Activated CD4-positive, alpha-beta T cell treated with anti-CD3 and anti-CD28 coated beads, Interleukin-2, Interleukin-4, amounts not matched to agents 100 ng/mL and 50 ng/mL, durations not matched to agents 16 hours and 8 hours (primary cell): ENCODE results near the gene BOLA2.
"Not testable (repeated sequence)": the region's sequence is repeated elsewhere in the genome, so short reads cannot be mapped to it uniquely, and the experiment has no call there.

Experiments used
- DNase-seq: peaks from one replicate; pipeline ENCODE4 v3.0.0-alpha.2; 2020; ENCODE audit warnings: low spot score

Gene BOLA2

DNA sequence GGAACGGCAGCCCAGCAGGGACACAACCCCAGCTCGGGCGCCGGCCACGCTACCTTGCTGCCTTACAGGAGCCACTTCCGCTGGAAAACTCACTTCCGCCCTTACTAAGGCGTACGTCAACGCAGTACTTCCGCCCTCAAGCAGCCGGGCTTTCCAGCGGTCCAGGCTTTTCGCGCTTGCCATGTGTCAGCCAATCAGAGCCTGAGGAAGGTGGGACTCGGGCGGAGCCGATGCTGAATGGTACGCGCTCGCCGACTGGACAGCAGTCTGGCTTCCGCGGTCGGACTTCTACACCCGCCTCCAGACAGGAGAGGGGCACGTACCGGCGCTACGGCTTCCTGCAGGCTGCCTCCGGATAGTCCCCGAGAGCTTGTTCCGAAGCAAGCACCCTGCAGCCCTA, at the start of gene BOLA2, which contains the start of gene SLX1B:
BOLA2 (minus strand) TSS at position 83 of the 400 bp plus-strand sequence. CDS start 98 bp downstream, outside the sequence.
SLX1B (plus strand) TSS at position 265 of the 400 bp plus-strand sequence.
- DNase-seq = not testable (repeated sequence)

DNA sequence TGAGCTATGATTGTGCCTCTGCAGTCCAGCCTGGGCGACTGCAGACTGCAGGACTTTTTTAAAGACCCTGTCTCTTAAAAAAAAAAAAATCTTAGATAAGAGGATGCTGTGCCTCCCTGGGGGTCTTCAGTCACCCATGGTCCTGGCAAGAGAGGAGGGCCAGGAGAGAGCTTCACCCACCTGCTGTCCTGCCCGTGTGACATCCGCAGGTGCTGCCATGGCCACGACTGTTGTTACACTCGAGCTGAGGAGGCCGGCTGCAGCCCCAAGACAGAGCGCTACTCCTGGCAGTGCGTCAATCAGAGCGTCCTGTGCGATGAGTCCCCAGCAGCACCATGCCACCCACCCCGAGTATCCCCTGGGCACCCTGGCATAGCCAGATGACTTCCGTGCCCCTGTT, 28.1 kb upstream of the BOLA2 start:
- not testable (repeated sequence) for DNase-seq

- not testable (repeated sequence) for DNase-seq
These were observed 17.9 kb upstream of the BOLA2 start for GRCh38 chr16:29472065-29472464.

DNA sequence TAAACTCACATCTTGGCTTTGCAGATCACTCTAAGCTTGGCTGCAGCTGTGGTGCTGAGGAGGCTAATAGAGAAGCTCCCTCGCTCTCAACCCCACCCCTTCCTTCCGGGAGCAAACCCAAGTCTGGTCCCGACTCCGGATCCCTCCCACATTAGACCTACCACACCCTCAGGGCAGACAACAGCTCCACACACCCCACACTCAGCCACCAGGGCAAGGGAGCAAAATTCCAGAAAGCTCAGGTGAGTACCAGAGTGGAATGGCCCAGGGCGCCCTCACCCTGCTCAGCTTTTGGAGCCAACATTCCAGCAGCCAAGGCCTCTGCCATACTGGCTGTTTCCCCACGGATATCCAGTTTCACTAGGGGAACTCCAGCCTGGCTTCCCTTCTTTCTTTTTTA, 15.5 kb upstream of the BOLA2 start:
- peak; percentile 21 for DNase-seq

- not testable (repeated sequence) for DNase-seq
These were observed 13.7 kb upstream of the BOLA2 start for GRCh38 chr16:29467654-29468366.

DNA sequence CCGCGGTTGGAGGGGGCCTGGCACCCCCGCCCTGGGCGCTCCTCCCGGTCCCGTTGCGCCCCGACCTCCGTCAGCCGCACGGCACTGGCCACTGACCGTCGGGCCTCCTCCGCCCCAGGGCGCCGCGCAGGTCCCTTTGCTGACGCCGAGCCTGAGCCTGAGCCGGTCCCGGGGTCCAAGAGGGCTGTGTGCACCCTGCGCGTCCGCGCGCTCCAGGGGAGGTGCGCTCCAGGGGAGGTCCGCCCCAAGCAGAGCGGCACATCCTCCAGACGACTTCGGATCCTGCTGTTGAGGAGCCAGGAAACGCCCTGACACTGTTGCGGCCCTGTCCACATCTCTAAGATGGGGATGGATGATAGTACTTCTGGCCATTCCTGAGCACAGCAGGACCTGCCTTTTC, 12.8 kb upstream of the BOLA2 start:
- not testable (repeated sequence) for DNase-seq

GRCh38 chr16:29465985-29466824, 12.1 kb upstream of the BOLA2 start:
- not testable (repeated sequence) for DNase-seq

DNA sequence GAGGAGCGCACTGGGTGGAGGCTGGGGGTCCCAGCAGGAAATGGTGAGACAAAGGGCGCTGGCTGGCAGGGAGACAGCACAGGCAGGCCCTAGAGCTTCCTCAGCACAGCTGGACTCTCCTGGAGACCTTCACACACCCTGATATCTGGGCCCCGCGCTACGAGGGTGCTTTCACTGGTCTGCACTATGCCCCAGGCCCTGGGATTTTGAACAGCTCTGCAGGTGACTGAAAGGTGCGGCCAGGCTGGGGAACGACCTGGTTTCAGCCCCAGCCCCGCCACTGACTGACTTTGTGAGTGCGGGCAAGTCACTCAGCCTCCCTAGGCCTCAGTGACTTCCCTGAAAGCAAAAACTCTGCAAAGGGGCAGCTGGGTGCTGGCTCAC, 6.5 kb upstream of the BOLA2 start:
- not testable (repeated sequence) for DNase-seq

- DNase-seq = not testable (repeated sequence)
These were observed 5.8 kb upstream of the BOLA2 start, which contains the start of gene SULT1A4 for GRCh38 chr16:29459706-29460646. TSS of gene SULT1A4 (plus strand) at chr16:29459913. CDS start at chr16:29461386, 1,473 bp downstream.

DNA sequence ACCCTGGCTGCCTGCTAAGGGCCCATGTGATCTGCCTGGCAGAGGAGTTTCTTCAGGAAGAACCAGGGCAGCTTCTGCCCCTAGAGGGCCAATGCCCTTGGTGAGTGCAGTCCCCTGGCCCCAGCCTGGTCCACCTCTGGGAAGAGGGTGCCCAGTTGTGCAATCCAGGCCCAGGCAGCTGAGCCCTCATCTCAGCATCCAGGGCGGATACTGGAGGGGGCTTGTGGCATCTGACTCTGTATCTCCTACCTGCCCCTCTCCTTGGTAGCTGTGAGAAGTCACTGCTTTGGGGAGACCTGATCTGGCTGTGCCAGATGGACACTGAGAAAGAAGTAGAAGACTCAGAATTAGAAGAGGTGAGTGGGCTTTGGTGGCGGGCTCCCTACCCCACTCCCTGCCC, 3.5 kb upstream of the BOLA2 start:
- DNase-seq = not testable (repeated sequence)

DNA sequence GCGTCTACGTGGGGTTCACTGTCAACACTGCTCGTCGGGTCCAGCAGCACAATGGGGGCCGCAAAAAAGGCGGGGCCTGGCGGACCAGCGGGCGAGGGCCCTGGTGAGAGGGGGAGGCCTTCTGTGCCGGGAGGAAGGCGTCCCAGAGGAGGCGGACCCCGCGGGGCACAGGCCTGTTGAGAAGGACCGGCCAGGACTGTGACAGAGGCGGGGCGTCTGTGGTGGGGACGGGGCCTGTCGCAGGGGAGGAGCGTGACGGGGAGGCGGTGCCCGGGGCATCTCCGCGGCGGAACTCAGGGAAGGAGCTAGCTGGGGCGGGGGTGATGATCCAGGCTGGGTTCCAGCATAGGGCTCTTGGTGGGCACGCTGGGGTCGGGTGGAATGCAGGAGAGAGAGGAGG, 677 bp upstream of the BOLA2 start:
- not testable (repeated sequence) for DNase-seq

DNA sequence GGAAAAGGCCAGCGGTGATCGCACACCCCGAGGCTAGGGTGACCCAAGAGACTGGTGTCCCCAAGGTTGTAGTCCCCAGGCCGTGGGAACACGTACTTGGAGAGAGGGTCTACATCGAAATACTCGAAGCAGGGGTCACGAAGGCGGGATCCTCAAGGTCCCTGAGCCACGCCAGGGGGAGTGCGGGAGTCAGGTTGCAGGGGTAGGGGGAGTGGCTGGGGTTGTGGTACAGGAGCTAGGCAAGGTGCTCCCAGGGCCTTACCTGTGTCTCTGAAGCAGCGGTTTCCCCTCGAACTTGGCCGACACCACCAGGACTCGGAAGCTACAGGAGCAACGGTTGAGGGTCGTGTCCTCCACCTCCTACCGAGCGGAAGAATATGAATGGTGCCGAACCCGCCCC, 397 bp downstream of the BOLA2 start:
- not testable (repeated sequence) for DNase-seq

GRCh38 chr16:29425390-29425789, 28.8 kb downstream of the BOLA2 start:
- not testable (repeated sequence) for DNase-seq

DNA sequence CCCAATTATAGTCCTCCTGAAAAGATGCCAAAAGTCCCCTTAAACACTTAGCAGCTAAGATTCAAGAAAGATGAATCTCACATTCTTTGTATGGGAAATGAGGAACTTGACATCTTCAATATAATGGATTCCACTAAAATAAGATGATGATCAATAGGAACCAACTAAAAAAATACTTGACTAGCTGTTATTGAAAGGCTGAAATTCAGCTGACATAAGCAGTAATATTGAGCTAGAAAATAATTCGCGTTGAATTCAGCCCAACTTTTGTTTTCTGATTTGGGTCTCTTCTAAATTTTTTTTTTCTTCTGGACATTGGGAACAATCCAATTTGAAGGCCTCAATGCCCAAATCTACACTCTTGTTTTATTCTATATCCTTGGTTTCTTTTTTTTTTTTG, 30.6 kb downstream of the BOLA2 start:
- DNase-seq = not testable (repeated sequence)

- DNase-seq = not testable (repeated sequence)
These were observed 48.9 kb downstream of the BOLA2 start for GRCh38 chr16:29405249-29405648.
